Measurements from ENCODE around the gene TTLL11.

TTLL11 gene

GRCh38 chr9:122065923-122066629, 27.0 kb downstream of the TTLL11 start:
- TF ChIP-seq GATA3 (IDR thresholded peaks at IDR 0.05; ENCODE audit: low read depth, low read length): no peak
- no peak for TF ChIP-seq GATA2 (IDR thresholded peaks at IDR 0.05; ENCODE audit: low read depth, low read length)

DNA sequence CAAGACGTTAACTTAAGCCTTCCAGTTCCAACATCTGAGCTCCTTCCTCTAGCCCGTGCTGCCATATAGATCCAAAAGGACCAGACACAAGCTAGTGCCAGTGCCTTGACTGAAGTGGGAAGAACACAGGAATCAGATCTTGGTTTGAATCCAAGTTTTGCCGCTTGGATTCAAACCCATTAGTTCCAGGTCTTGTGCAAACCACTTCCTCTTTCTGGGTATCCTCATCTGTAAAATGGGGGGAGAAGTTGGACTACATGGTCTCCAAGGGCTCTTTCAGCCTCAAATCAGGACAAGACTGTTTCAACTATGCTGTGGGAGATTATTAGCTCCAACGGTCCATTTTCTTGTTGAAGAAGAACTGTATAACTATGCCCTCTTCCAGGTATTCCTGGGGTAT, 32.6 kb downstream of the TTLL11 start:
- TF ChIP-seq GATA2 (IDR thresholded peaks at IDR 0.05; ENCODE audit: low read depth, low read length) (no peak), GATA3 (IDR thresholded peaks at IDR 0.05; ENCODE audit: low read depth, low read length) (no peak)

GRCh38 chr9:122059955-122060324, 33.2 kb downstream of the TTLL11 start:
- TF ChIP-seq GATA2 (IDR thresholded peaks at IDR 0.05; ENCODE audit: low read depth, low read length) (no peak), GATA3 (IDR thresholded peaks at IDR 0.05; ENCODE audit: low read depth, low read length) (no peak)

DNA sequence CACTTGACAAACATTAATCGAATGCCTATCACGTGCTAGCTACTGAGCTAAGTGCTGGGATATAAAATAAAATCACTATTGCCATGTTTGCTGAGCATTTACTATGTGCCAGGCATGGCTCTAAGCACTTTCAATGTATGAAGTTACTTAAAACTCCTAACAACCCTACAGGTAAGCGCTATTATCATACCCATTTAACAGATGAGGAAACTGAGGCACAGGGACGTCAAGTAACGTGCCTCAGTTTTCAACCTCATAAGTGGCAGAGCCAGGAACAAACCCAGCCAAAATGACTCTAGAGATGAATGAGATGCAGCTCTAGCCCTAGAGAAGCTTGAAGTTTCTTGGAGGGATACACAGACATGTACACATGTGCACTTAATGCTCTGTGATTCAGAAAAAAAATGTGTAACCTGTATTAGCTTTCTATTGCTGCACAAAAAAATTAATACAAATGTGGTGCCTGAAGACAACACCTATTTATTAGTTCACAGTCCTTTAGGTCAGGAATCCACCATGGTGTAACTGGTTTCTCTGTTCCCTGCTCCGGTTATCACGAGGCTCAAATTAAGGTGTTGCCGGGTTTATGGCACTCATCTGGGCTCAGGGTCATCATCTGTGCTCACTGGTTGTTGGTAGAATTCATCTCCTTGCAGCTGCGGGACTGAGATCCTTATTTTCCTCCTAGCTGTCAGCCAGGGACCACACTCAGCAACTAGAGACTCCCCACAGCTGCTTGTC, 33.7 kb downstream of the TTLL11 start:
- no peak for TF ChIP-seq GATA3 (IDR thresholded peaks at IDR 0.05; ENCODE audit: low read depth, low read length)
- no peak for TF ChIP-seq GATA2 (IDR thresholded peaks at IDR 0.05; ENCODE audit: low read depth, low read length)

DNA sequence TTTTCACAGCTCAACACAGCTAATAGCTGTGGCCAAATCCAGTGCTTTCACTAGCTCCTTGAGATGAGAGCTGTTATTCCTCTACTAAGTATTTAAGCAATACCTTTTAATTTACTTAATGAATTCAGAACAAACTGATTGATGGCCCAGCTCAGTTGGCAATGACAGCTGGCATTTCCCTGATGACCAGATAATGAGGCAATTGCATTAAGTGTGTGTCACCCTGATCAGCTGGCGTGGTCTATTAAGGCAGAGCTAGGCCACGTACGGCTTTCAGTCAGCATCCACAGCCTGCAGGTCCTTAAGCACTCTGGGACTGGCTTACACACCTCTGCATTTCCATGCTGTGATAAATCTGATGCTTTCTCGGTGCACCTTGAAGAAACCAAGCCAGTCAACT, 34.4 kb downstream of the TTLL11 start:
- peak; percentile 30; the same call in 1 of the 2 replicates for TF ChIP-seq GATA3 (IDR thresholded peaks at IDR 0.05; ENCODE audit: low read depth, low read length)
- TF ChIP-seq GATA2 (IDR thresholded peaks at IDR 0.05; ENCODE audit: low read depth, low read length): 0 out of 2 replicates have a peak, but pooled peaks have one; percentile 57

DNA sequence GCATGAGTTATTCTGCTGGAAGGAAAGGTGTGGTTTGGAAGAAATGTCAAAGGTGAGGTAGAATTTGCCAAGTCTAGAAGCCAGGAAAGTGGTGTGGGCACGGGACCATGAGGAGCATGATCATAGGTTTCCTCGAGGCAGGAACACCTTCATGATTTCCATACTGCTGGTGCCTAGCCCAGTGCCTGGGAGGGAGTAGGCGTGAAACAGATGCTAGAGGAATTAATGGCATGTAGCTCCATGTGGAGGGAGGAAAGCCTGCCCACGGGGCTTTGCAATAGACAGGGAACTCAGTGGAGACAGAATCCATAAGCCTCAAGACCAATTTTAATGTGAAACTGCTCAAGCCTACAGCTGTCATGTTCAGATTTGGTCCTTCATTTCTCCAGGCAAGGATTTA, 35.1 kb downstream of the TTLL11 start:
- TF ChIP-seq GATA2 (IDR thresholded peaks at IDR 0.05; ENCODE audit: low read depth, low read length): no peak
- no peak for TF ChIP-seq GATA3 (IDR thresholded peaks at IDR 0.05; ENCODE audit: low read depth, low read length)

DNA sequence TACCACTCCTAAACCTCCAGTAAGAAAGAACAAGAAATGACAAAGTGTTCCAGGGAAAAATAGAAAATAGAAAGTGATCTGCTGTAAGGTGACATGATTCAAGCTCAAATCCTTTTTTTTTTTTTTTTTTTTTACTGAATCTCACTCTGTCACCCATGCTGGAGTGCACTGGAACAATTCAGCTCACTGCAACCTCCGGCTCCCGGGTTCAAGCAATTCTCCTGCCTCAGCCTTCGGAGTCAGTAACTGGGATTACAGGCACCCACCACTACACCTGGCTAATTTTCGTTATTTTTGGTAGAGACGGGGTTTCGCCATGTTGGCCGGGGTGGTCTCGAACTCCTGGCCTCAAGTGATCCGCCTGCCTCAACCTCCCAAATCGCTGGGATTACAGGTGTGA, 35.9 kb downstream of the TTLL11 start:
- no peak for TF ChIP-seq GATA2 (IDR thresholded peaks at IDR 0.05; ENCODE audit: low read depth, low read length)
- TF ChIP-seq GATA3 (IDR thresholded peaks at IDR 0.05; ENCODE audit: low read depth, low read length): no peak

DNA sequence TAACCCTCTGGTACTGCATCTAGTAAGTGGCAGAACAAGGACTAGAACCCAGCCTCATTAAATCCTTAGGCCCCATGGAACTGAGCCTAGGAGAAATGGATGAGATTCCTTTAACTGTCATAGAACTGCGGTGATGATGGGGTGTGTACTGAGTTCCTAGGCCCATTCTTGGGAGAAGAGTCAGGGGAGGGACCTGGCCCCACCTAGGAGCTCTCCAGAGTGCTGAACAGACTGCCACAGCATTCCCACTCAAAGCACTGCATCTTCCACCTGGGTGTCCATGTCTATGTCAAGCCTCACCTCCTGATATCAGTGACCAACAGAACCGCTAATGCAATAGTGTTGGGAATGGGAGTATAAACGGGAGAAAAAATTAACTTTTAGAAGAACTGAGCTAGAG, 36.6 kb downstream of the TTLL11 start:
- TF ChIP-seq GATA2 (IDR thresholded peaks at IDR 0.05; ENCODE audit: low read depth, low read length) (no peak), GATA3 (IDR thresholded peaks at IDR 0.05; ENCODE audit: low read depth, low read length) (no peak)

GRCh38 chr9:122055701-122056100, 37.4 kb downstream of the TTLL11 start:
- TF ChIP-seq GATA2 (IDR thresholded peaks at IDR 0.05; ENCODE audit: low read depth, low read length) (no peak), GATA3 (IDR thresholded peaks at IDR 0.05; ENCODE audit: low read depth, low read length) (no peak)

DNA sequence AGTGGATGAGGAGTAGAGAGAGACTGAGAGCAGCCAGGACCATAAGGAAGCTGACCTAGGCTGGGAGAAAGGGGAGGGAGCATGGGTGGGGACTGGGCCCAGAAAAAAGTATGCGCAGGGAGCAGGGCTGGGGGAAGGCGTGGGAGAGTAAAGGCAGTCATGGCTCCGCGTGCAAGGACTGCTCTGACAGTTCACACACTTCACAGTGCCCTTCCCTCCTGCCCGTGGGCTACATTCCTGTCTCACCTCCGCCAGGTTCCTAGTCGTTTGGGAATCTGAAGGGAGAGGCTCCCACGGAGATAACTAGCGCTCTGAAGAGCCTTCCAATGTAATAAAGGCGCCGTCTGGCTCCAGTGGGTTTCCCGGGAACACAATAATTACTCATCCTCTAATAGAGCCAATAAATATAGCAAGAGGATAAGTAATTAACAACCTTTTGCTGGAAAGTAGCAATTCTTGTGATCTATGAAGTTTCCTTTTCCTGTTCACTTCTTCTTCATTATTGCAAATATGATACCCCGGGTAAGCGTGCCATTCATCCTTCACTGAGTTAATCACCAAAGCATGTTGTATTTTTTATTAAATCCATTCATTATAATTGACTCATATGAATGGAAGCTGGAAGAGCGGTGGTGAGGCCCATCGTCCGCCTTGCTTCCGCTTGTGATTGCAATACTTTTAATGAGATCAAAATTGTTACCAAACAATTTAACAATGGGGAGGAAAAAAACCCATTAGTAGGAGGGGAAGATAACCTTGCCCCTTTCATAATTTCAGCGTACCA, 39.3 kb downstream of the TTLL11 start:
- no peak for TF ChIP-seq GATA3 (IDR thresholded peaks at IDR 0.05; ENCODE audit: low read depth, low read length)
- TF ChIP-seq GATA2 (IDR thresholded peaks at IDR 0.05; ENCODE audit: low read depth, low read length): no peak

DNA sequence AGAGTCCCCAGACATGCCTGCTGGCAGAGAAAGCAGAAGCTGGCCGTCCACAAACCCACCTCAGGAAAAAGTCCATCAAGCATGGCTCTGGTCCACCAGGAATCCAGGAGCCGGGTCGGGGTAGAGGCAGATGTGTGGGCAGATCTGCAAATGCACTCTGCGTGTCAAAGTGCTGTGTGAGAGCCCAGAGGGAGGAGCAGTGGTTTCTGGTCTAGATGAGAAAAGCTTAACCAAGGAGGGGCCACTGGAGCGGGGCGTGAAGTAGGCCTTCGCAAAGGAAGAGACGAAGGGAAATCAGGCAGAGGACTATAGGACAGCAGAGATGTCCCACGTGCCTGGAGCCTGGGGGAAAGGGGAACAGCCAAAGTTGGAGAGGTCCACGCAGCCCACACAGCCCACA, 40.0 kb downstream of the TTLL11 start:
- TF ChIP-seq GATA3 (IDR thresholded peaks at IDR 0.05; ENCODE audit: low read depth, low read length) (no peak), GATA2 (IDR thresholded peaks at IDR 0.05; ENCODE audit: low read depth, low read length) (no peak)

GRCh38 chr9:122051351-122052321, 41.5 kb downstream of the TTLL11 start:
- TF ChIP-seq GATA3 (IDR thresholded peaks at IDR 0.05; ENCODE audit: low read depth, low read length): no peak
- no peak for TF ChIP-seq GATA2 (IDR thresholded peaks at IDR 0.05; ENCODE audit: low read depth, low read length)

DNA sequence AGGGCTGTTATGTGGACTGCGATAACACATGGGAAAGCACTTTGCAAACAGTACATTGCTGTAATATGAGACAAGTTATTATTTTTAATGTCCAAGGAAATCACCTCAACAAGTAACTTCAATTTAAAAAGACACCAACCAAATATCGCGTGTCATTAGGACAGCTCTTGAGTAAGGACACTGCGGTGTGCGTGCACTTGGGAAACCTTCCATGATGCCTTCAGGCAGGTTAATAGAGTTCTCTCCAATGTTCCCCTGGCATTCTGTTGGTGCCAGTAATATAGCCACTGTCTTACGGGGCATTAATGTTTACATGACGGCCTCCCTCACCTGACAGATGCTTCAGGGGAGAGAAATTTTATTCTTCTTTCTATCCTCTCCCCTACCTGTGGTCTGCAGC, 42.9 kb downstream of the TTLL11 start:
- TF ChIP-seq GATA2 (IDR thresholded peaks at IDR 0.05; ENCODE audit: low read depth, low read length) (no peak), GATA3 (IDR thresholded peaks at IDR 0.05; ENCODE audit: low read depth, low read length) (no peak)

All from SH-SY5Y (cell line).